HG03108 (cell line): Measurements from ENCODE around the gene ZW10.
"Not testable (repeated sequence)": the region's sequence is repeated elsewhere in the genome, so short reads cannot be mapped to it uniquely, and the experiment has no call there.

Source experiments
- ATAC-seq: cut with Tn5 transposase; IDR thresholded peaks from one replicate; pipeline ENCODE4 v1.9.1; 2021; ENCODE audit warnings: moderate library complexity; ENCODE audit not compliant: unreplicated experiment

ZW10 gene, protein sequence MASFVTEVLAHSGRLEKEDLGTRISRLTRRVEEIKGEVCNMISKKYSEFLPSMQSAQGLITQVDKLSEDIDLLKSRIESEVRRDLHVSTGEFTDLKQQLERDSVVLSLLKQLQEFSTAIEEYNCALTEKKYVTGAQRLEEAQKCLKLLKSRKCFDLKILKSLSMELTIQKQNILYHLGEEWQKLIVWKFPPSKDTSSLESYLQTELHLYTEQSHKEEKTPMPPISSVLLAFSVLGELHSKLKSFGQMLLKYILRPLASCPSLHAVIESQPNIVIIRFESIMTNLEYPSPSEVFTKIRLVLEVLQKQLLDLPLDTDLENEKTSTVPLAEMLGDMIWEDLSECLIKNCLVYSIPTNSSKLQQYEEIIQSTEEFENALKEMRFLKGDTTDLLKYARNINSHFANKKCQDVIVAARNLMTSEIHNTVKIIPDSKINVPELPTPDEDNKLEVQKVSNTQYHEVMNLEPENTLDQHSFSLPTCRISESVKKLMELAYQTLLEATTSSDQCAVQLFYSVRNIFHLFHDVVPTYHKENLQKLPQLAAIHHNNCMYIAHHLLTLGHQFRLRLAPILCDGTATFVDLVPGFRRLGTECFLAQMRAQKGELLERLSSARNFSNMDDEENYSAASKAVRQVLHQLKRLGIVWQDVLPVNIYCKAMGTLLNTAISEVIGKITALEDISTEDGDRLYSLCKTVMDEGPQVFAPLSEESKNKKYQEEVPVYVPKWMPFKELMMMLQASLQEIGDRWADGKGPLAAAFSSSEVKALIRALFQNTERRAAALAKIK

DNA sequence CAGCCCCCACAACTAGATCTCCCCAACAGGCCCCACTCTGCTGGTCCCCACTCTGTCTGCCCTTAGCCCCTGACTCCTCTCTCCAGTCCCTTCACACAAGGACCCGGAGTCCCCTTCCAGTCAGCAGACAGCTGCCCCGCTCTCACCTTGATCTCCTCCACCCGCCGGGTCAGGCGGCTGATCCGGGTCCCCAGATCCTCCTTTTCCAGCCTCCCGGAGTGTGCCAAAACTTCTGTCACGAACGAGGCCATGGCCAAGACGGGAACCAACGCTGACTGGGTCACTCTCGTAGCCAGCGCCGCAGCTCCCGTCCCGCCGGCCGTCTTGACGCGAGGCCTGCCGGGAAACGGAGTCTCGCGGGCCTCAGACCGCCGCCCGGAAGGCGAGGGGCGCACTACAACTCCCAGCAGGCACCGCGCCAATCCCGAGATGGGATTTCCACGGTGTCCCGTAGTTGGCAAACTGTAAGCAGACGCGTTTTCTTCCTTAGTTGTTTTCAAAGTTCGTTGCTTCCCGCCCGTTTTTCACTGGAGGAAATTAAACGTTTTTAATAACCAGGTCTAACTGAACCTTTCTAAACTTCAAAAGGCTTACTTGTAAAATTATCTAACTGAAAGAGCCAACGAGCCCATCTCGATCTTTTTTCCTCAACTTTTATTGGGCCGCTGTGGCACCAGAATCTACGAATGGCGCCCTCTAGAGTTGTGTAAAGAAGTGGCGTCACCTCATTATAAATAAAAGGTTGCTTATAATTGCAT is at the start of gene ZW10:
ZW10 (minus strand) TSS at position 277 of the 758 bp plus-strand sequence; CDS start at position 251, 26 bp downstream.
- peak; percentile 98 for ATAC-seq

DNA sequence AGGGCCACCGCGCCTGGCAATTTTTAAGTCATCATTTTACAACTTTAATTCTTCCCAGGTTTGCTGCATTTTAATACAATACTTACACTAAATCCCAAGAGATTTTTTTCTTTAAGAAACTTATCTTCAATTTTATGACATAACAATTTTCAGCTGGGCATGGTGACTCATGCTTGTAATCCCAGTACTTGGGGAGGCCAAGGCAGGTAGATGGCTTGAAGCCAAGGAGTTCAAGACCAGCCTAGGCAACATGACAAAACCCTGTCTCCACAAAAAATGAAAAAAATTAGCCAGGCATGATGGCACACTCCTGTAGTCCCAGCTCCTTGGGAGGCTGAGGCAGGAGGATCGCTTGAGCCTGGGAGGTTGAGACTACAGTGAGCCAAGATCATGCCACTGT is 44.9 kb upstream of the ZW10 start:
- no peak for ATAC-seq

DNA sequence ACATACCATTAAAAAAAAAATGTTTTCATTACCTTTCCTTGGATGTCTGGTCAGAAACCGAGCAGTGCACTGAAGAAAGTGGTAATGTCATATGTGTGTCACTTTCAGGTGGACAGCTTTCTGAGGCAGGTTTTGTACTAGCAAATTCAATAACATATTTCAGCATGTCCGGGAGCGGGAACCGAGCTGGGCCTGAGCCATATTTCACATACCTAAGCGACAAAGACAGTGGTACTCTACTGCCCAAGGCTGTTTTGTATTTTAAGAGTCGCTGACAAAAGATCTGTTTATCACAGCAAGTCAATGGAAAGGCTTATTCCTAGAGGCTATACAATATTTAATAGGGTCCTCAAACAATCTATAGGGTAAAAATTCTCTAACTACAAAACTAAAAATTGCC is 44.1 kb upstream of the ZW10 start:
- ATAC-seq, result no peak

DNA sequence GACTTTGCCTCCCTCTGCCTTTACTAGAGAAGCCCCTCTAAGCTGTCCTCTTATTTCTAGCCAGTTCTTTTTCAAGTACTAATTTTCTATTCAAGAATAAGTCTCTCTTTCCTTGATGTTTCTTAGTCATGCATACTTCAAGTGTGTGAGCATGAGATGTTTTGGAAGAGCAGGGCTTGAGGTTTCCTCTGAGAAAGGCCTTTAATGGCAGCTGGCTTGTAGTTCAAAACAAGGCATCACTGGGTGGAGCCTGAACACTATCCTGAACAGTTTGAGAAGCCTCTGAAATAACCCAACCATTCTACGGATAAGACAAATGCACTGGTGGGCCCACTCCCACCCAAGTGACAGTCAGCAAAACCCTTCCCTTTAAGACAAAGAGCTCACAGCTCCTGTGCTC is 43.7 kb upstream of the ZW10 start:
- no peak for ATAC-seq

DNA sequence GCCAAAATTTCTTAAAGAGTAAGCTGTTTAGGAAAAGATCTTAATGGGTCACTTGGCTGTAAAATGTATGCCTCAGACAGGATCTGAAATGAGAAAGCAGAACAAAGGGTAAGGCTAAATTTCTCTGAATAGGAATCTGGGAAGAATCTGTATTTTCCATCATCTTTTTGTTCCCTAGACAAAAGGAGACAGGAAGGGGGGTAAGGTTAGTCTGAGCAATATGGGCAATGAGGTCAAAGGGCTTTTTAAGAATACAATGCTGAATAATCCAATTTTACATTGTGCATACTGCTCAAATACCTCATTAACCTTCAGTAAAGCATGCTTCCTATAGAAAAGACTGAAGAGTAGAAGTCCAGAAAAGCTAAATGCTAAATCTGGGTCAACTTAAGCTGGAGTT is 40.7 kb upstream of the ZW10 start:
- ATAC-seq, result no peak

DNA sequence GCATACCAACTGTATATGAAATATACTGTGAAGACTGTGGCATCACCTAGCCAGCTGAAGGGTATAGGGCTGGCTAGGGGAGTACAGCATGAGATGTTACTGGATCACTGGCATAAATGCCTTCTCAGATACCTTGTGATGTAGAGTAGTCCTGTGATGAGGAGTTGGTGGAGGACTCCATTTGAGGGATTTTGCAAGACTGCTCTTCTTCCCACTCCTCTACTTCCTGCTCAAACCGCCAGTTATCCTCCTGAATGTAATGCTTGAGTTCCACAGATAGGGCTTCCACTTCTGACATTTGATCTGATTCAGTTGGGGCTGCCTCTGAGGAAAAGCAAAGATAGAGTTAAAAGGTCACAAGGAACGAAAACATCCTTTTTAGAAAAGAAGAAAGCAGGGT is 35.4 kb upstream of the ZW10 start:
- no peak for ATAC-seq

DNA sequence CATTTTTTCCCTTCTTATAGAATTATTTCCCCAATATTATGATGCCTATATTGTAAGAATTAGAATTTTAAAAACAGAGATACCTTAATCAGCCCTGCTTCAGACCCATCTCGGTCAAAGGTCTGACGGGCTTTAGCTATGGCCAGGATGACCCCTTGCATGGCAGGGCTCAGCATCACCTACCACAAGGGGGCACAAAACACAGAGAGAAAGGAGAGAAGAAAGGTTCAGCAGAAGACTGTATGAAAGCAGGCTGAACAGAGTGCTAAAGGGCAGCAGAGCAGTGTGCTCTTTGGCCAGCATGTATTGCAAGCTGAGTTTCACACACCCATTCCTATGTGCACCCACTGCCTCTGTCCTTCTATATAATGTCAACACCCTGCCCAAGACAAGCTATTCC is 32.9 kb upstream of the ZW10 start:
- ATAC-seq, result peak; percentile 66

DNA sequence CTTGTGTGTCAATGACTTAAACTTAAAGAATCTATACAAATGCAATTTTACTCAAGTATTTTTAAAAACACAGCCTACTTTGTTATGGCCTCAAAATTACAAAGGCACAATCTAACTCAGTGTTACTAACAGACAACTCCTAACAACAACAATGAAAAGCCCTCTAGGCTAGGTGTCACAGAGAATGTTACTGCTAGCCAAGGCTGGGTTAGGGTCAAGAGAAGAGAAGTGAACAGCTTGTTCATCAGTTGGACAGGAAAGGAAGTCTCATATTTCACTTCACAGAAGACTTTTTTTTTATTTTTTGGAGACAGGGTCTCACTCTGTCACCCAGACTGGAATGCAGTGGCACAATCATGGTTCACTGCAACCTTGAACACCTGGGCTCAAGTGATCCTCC is 32.1 kb upstream of the ZW10 start:
- no peak for ATAC-seq

DNA sequence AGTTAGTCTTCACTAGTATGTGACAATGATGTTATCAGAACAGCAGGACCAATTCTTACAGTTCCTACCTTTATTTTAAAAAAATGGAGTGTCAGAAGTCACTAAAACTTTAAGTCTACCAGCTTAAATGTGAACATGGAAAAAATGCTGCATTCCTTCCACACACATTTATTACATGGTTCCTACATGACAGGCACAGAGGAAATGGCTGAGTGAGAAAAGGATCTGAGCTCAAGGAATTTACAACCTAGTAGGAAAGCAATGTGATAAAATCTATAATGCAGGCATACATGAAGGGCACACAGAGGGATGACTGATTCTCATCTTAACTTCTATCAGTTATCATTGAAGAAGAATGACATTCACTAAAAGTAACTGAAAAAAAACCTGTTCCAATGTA is 29.1 kb upstream of the ZW10 start:
- ATAC-seq, result no peak

DNA sequence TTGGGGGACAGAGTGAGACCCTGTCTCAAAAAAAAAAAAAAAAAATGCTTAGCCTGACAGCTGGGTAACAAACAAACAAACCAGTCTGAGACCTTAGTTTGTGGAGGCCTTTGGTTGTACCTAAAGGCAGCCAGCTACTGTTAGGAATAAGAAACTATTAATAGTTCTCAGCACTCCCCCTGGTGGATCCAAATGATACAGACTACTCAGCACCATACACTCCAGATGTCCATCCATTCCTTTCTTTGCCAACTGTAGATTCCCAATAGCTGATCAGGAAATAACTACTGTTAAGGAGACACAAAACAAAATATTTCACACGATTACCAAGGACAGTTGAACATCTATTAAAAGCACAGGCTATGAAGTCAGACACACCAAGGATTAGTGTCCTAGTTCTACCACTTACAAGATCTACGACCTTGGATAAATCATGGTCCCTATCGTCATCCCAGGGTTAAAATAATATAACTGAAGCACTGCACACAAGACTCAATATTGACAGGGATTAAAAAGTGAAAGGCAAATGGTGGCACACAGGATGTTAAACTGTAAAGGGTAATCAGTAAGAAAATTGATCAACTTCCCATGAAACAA is 23.3 kb upstream of the ZW10 start:
- ATAC-seq, result no peak

DNA sequence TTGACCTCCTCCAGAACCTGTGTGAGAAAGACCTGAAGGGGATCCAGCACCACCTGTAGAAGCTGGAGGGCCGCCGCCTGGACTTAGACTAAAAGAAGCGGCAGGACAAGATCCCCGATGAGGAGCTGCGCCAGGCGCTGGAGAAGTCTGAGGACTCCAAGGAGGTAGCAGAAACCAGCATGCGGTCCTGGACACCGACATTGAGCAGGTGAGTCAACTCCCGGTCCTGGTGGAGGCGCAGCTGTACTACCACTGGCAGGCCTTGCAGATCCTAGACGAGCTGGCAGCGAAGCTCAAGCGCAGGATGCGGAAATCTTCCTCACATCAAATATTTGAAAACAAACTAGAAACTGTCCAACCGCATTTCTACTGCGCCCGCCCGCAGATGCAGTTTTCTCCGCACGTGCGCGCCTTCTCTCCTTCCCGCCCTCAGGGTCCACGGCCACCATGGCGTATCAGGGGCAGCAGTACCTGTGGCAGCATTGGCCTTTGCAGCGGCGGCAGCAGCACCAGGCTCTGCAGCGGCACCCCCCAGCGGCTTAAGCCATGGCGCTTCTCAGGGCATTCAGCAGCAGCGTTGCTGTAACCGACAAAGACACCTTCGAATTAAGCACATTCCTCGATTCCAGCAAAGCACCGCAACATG is 16.3 kb upstream of the ZW10 start:
- ATAC-seq, result no peak

DNA sequence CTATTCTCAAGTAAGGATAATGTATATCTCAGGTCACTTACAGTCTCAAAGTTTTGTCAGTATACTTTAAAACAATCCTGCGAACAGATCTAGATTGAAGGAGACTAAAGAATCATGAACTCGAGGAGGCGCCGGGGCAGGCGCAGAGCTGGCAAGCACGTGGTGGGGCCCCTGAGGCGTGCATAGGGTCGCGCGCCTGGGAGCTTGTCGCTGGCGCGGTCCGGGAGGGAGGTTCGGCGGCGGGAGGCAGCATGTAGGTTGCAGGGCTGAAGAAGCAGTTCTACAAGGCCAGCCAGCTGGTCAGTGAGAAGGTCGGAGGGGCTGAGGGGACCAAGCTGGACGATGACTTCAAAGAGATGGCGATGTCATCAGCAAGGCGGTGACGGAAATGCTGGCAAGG is 15.5 kb upstream of the ZW10 start:
- not testable (repeated sequence) for ATAC-seq

DNA sequence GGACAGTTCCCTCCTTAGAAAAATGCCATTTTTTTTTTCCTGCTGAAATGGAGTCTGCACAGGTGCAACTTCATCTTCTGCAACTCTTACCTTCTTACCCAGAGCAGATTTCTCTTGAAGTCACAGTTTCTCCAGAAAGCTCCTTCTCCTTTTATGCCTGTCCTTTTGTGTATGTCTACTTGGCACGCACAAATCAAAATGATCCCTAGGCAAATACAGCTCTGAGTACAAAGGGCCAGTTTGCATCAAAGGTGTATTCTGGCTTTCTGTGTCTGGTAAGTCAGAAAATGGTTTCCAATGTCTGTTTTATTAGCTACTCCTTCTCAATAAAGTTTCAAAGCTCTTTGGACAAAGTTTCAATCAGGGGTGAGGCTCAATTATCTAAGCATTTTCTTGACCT is 8.6 kb upstream of the ZW10 start:
- ATAC-seq, result no peak

DNA sequence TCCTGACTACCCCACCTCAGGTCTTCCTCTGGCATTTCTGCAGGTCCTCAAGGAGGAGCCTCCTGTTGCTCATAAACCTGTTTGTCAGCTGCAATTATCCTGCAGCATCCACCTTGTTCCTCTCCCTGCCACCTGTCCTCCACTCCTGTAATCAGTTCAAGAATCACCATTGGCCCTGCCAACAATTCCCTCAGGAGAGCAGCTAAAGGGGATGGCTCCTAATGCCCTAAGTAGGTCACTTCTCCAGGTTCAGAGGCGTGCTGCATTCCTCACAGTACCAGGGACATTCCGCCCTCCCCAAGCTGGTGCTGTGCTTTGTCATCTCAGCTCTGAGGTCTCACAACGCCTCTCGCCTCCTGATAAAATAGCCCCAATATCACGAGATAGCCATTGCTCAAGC is 8.2 kb upstream of the ZW10 start:
- ATAC-seq, result no peak

DNA sequence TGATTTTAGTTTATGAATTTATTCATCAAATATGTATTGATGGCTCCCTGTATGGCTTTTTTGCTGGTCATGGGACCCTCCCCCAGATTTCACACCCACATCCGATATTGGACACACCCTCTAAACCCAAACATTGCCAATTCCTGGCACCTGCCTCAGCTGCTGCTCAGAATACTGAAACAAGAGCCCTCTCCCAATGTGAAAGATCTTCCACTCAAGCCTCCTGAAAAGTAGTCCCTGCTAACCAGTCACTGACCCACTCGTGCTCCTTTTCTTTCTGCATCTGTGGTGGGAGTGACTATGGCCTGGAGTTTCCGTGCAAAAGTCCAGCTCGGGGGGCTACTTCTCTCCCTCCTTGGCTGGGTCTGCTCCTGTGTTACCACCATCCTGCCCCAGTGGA is 6.0 kb upstream of the ZW10 start, which contains the start of gene CLDN25:
CLDN25 (plus strand) TSS at position 301 of the 400 bp plus-strand sequence; CDS start at position 301, 0 bp downstream.
- no peak for ATAC-seq

DNA sequence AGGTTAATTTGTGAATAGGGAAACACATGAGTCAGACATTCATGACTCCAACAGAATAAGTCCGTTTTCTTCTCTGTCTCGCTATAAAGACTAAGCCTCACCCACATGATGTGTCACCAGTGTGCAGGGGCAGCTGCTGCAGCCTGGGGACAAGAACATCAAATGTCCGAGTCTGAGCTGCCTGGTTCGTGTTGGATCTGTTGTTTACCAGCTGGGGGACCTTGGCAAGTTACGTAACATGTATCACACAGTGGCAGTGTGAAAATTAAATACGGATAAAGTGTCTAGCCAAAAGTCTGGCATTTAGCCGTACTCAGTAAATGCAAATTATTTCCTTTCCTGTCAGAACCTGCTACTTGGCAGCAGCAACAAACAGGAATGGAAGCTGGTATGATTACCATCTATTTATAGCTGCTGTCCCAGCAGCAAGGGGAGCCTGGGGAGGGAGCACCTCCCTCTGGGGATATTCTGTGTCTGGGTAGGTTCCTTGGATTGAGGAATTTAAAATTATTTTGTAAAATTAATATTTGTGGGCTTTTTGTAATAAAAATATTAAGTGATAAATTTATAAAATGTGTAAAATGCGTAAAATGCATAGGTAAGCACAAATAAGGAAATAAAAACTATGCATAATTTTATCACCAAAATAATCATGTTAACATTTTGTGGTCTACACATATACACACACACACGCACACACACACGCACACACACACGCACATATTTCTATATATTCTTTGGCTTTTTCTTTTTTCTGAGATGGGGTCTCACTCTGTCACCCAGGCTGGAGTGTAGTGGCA is 4.8 kb upstream of the ZW10 start:
- ATAC-seq, result no peak

DNA sequence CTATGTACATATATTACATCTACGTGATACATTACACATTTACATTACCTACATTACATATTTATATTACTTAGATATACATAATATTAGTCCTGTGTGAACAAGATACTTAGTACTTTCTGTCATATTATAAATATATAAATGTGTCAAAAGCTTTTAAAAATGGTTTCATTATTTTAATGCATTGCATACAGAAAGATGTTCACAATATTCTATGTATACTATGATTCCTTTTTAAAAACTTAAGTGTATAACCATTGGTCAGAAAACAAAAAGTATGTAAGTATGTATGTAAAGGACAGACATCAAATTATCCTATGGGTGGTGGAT is 647 bp upstream of the ZW10 start:
- ATAC-seq, result no peak

DNA sequence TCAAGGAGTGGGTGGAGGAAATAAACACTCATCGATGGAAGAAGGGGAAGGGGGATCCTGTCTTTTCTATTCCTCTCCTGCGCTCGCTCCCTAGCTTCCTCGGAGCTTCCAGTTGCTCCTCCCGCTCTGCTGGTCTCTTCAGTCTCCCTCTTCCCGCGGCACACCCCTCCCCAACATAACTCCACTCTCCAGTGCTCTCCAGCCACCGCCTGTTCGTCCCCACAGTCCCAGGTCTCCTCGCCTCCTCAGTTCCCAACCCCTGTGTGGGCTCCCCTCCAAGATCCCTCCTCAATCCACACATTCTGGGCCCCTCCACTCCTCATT is 438 bp downstream of the ZW10 start:
- no peak for ATAC-seq

DNA sequence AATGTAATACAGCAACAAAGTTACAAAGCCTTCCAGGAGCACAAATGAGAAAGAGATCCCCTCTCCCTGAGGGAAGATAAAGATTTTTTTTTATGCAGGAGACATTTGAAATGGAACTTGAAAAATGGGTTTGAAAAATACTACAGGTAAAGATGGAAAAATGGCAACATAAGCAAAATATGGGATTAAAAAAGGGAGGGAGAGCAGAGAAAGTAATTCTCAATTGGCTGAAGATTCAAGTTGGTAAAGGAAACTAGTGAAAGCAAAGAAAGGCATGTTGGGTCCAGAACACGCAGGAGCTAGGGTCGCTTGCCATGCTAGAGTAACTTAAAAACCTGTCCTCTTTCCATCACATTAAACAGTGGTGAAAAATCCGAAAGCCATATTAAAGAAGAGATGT is 1.5 kb downstream of the ZW10 start:
- no peak for ATAC-seq
